Stimulated activated CD4-positive, alpha-beta T cell treated with anti-CD3 and anti-CD28 coated beads, Interleukin-1b, Interleukin-23, amount 100 ng/mL, for 24 hours (primary cell): ENCODE measurements around the gene HIPK2.

Source experiments
- DNase-seq, 4 experiments: peaks; one replicate each; pipeline ENCODE4 v3.0.0-alpha.2; 2020; ENCODE audit warnings: low read depth in 4 of 4, low spot score in 1 of 4

Gene HIPK2

DNA sequence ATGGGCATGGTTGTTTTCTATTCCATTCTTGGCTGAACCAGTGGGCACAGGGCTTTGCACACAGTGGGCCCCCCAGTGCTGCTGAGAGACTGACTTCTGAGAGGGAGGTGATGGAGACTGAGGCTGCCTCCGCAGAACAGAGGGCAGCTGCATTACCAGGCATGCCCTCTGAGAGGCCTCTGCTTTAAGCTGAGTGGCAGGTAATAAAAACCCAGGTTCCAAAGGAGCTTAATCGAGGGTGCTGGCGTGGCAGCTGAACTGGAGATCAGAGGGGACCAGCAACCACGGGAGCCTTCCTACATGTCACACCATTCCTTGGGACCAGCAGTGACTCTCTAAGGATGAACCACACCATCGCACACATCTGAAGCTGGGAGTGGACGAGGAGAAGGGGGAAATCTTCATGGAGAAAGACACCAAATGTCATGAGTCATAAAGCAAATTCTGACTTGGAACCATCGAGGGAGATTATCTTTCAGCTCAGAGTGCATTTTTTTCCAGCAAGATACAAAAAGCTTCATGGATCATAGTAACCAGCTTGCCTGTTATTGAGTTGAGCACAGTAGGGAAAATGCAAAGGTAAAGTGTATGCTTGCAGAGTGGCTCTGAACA, 24.6 kb downstream of the HIPK2 start:
- no peak for DNase-seq

GRCh38 chr7:139752604-139753003, 25.2 kb downstream of the HIPK2 start:
- no peak for DNase-seq

- DNase-seq = no peak
Observed at GRCh38 chr7:139752148-139752547, 25.6 kb downstream of the HIPK2 start.

DNA sequence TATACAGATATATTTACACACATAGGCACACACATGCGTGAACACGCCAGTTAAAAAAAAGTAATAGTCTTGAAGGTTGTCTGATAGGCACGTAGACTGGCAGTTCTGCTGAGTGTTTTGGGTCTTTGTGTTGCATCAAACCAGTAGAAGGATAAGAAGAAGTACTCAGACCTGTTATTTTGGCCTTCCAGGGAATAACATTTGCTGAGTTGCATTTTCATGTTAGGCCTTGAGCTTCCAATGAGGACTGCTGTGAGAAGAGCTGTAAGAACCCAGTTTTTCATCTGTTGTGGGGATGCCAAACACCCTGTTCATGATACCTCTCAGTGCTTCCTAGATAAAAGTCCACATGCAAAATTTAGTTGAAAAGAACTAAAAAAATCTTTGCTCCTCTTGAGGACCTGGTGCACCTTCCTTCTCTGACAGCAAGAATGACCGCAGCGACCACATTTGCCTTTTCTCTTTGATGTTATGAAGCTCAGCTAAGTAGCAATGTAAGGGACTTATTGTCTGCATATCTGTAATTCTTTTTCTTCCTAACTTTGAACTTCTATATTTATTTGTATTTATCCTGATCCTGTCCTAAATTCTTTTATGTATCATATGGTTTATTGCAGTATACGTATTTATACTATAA, 27.2 kb downstream of the HIPK2 start:
- DNase-seq = no peak

GRCh38 chr7:139749545-139749944, 28.3 kb downstream of the HIPK2 start:
- DNase-seq = no peak

DNA sequence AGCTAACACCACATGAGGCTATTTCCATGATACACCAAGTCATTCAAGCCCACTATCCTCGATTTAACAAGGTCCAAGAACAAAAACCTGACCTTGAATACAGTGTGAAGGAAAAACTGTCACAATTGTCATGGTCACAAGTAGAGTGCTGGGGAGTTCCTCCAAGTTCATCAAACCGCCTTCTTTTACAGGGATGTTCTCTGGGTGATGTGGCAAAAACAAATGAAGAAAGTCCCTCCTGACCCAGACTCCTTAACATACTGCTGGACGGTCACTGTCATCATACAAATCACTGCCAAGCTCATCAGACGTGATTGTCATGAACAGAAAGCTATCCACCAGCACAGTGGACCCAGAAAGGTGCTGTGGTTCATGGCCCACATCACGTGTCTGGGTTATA, 28.9 kb downstream of the HIPK2 start:
- no peak for DNase-seq

DNA sequence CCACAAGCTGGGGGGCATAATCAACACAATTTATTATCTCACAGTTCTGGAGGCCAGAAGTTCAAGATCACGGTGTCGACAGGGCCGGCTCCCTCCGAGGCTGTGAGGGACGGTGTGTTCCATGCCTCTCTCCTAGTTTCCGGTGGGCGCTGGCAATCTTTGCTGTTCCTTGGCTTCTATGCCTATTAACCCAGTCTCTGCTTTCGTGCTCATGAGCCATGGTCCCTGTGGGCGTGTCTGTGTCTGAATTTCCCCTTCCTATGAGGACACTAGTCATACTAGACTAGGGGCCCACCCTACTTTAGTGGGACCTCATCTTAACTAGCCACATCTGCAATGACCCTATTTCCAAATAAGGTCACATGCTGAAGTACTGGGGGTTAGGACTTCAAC, 29.4 kb downstream of the HIPK2 start:
- DNase-seq = no peak

DNA sequence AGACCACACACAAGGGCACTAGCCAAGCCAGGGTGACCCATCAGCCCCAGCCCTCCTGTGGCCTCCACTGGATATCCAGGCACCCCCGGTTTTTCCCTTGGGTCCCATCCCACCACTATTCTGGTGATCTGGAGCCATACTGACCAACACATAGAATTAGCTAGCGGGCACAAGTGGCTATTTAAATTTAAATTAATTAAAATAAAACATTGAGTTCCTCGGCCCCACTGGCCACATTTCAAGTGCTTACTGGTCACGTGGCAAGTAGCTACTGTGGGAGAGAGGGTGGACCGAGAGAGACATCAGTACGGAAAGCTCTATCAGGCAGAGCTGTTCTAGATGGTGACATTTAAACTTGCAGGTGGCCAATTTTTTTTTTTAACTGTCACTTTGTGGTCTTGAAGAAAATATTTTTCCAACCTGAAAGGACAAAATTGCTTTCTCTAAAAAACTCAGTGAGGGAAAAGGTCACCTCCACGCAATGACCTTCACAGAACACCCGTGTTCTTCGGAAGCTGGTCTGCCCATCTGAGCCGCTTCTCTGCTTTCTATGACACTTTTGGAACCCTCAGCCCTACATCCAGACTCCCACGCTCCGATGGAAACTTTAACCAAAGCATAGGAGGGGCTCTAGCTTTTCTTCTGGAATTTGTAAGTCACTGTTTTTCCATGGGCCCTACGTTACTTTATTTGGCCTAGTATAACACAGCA, 30.0 kb downstream of the HIPK2 start:
- DNase-seq = no peak

DNA sequence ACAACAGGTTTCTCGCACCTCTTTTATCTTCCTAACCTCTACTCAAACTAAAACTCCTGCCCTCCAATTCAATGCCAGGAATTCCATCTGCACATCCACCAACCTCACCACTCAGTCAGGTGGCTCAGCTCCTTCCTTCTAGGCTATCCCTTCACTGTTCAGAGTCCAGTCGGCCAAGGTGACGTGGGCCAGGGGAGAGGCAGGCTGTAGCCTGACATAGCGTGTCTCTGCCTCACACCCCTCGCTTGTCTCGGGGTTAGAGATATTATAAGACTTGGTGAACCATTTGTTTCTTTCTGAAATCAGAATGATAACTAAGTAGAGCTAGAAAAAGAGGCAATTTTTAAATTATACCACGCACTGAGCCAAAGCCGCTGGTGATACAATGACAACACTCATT, 31.1 kb downstream of the HIPK2 start:
- no peak for DNase-seq

GRCh38 chr7:139745678-139746143, 32.1 kb downstream of the HIPK2 start:
- DNase-seq = no peak

GRCh38 chr7:139744768-139745677, 32.8 kb downstream of the HIPK2 start:
- no peak for DNase-seq

- DNase-seq = no peak
Observed at GRCh38 chr7:139743967-139744767, 33.6 kb downstream of the HIPK2 start.

- DNase-seq = no peak
Observed at GRCh38 chr7:139743267-139743966, 34.4 kb downstream of the HIPK2 start.

- no peak for DNase-seq
Observed at GRCh38 chr7:139741789-139742344, 35.9 kb downstream of the HIPK2 start.

GRCh38 chr7:139741239-139741638, 36.6 kb downstream of the HIPK2 start:
- DNase-seq = no peak

- no peak for DNase-seq
Observed at GRCh38 chr7:139739863-139740597, 37.8 kb downstream of the HIPK2 start.

GRCh38 chr7:139738772-139739171, 39.0 kb downstream of the HIPK2 start:
- DNase-seq = no peak

GRCh38 chr7:139738101-139738489, 39.7 kb downstream of the HIPK2 start:
- no peak for DNase-seq
